Suprapubic skin (tissue), 4 donors: ENCODE data around the gene EGFL7. TPM values are rescaled to one million over a fixed set of nuclear protein-coding genes. Genes with fewer than 3 reads are reported as not detected.

Source experiments
- DNase-seq, 2 donors: peaks; one replicate each; pipeline ENCODE4 v3.0.0-alpha.2; 2019; ENCODE audit warnings: low spot score in 2 of 2
- H3K27ac ChIP-seq: fragments of 200-600 bp; sonication (generic); one replicate; pipeline ENCODE4 v1.5.1; 2019
- H3K27me3 ChIP-seq: fragments of 200-600 bp; sonication (generic); one replicate; pipeline ENCODE4 v1.5.1; 2019
- H3K36me3 ChIP-seq: fragments of 200-600 bp; sonication (generic); one replicate; pipeline ENCODE4 v1.5.1; 2019
- H3K4me1 ChIP-seq: fragments of 200-600 bp; sonication (generic); one replicate; pipeline ENCODE4 v1.5.1; 2019
- H3K4me3 ChIP-seq: fragments of 200-600 bp; sonication (generic); one replicate; pipeline ENCODE4 v1.5.1; 2019; ENCODE audit warnings: mild to moderate bottlenecking
- H3K9me3 ChIP-seq: fragments of 200-600 bp; sonication (generic); one replicate; pipeline ENCODE4 v1.5.1; 2019
- CTCF ChIP-seq, 2 donors: fragments of 200-600 bp in 1 of 2; fragments of 450-650 bp in 1 of 2; sonication (generic) in 1 of 2; IDR thresholded peaks; one replicate each; pipeline ENCODE4 v1.5.1; 2016 to 2019; ENCODE audit warnings: antibody characterized with exemption in 2 of 2, mild to moderate bottlenecking in 1 of 2, moderate library complexity in 1 of 2
- EP300 ChIP-seq: sonication (generic); formaldehyde crosslinking; IDR thresholded peaks from one replicate; pipeline ENCODE4 v1.6.1; 2017; ENCODE audit warnings: antibody characterized with exemption
- POLR2A ChIP-seq, 2 donors: fragments of 450-650 bp; IDR thresholded peaks; one replicate each; pipeline ENCODE4 v1.6.1; 2017; ENCODE audit warnings: antibody characterized with exemption in 2 of 2, mild to moderate bottlenecking in 2 of 2, moderate library complexity in 2 of 2
- POLR2AphosphoS5 ChIP-seq, 3 donors: sonication (generic); formaldehyde crosslinking; IDR thresholded peaks; one replicate each; pipeline ENCODE4 v1.6.1; 2017; ENCODE audit warnings: antibody characterized with exemption in 3 of 3
- WGBS: methylation state at CpG from one replicate; pipeline ENCODE4 v1.1.5; 2018; 5-methylcytosine and 5-hydroxymethylcytosine counted together
- total RNA-seq, 4 donors: library from RNA; depleted of rRNA; stranded (reverse); fragments of >200 nt; gene quantifications; one replicate each; pipeline ENCODE4 v1.1.0, GENCODE V29; 2016

EGFL7 gene
- total RNA-seq, 4 donors from 2014 or later: 12.2 to 49.6 (median 28.6) TPM

- no CpG with 5 or more reads among the region's 11 CpGs for WGBS
- Histone ChIP-seq H3K4me3 (no peak overlapping the region), H3K27me3 (no peaks in the 10 kb centered on the region), H3K36me3 (peaks cover 44% of the 10 kb centered on the region), H3K27ac (no peak overlapping the region), H3K9me3 (no peaks in the 10 kb centered on the region), H3K4me1 (peaks cover 57% of the 10 kb centered on the region)
- no peak for TF ChIP-seq EP300
- no peak for TF ChIP-seq POLR2A (IDR thresholded peaks at IDR 0.05)
- no peak for TF ChIP-seq POLR2AphosphoS5 (IDR thresholded peaks at IDR 0.05)
- no peak for TF ChIP-seq CTCF (IDR thresholded peaks at IDR 0.05)
- no peak for DNase-seq
Observed at GRCh38 chr9:136720898-136721338, 58.2 kb downstream of the EGFL7 start.

GRCh38 chr9:136721339-136722092, 58.8 kb downstream of the EGFL7 start:
- H3K9me3 ChIP-seq: no peaks in the 10 kb centered on the region
- H3K4me3 ChIP-seq: no peak overlapping the region
- WGBS: 75% methylated on average over 15 of the region's 30 CpGs
- DNase-seq: no peak
- no peak for TF ChIP-seq POLR2AphosphoS5 (IDR thresholded peaks at IDR 0.05)
- TF ChIP-seq POLR2A (IDR thresholded peaks at IDR 0.05): no peak
- TF ChIP-seq CTCF (IDR thresholded peaks at IDR 0.05): no peak
- no peak for TF ChIP-seq EP300
- no peak overlapping the region for H3K27ac ChIP-seq
- peaks cover 48% of the 10 kb centered on the region for H3K36me3 ChIP-seq
- H3K27me3 ChIP-seq: no peaks in the 10 kb centered on the region
- peaks cover 63% of the 10 kb centered on the region for H3K4me1 ChIP-seq

Other genes starting within 250 kb of the EGFL7 start
- gene INPP5E, start 223.1 kb upstream of the EGFL7 start, total RNA-seq: 10 to 100 TPM in 3 of 4 donors, 1 to 10 TPM in 1; 9.8 to 20.3 (median 12.9) TPM
- gene SEC16A, start 179.9 kb upstream of the EGFL7 start, total RNA-seq: 10 to 100 TPM; 58.0 to 89.3 (median 75.0) TPM
- 100 to 1,000 TPM in 3 of 4 donors, 10 to 100 TPM in 1; 71.0 to 160 (median 114) TPM for gene NOTCH1, start 116.9 kb upstream of the EGFL7 start, total RNA-seq
- gene AGPAT2, start 24.5 kb downstream of the EGFL7 start, total RNA-seq: 10 to 100 TPM; 43.5 to 73.2 (median 63.5) TPM
- gene DIPK1B, start 49.7 kb downstream of the EGFL7 start, total RNA-seq: 10 to 100 TPM in 1 of 4 donors, 1 to 10 TPM in 3; 3.8 to 13.1 (median 6.3) TPM
- 1 to 10 TPM in 2 of 4 donors, under 1 TPM in 1, not detected in 1; 0.32 to 3.5 (median 2.8) TPM for gene LCN10, start 80.0 kb downstream of the EGFL7 start, total RNA-seq
- 1 to 10 TPM; 4.0 to 8.3 (median 5.9) TPM for gene LCN6, start 85.6 kb downstream of the EGFL7 start, total RNA-seq
- gene LCN8, start 95.3 kb downstream of the EGFL7 start, total RNA-seq: not detected
- gene LCN15, start 101.6 kb downstream of the EGFL7 start, total RNA-seq: under 1 TPM in 1 of 4 donors, not detected in 3; 0.21 TPM
- 100 to 1,000 TPM in 2 of 4 donors, 10 to 100 TPM in 2; 71.1 to 148 (median 115) TPM for gene TMEM141, start 128.4 kb downstream of the EGFL7 start, total RNA-seq
- gene CCDC183, start 133.4 kb downstream of the EGFL7 start, total RNA-seq: 10 to 100 TPM in 1 of 4 donors, 1 to 10 TPM in 3; 1.1 to 10.3 (median 2.3) TPM
- 10 to 100 TPM; 54.2 to 70.7 (median 61.0) TPM for gene RABL6, start 145.0 kb downstream of the EGFL7 start, total RNA-seq
- gene AJM1, start 179.6 kb downstream of the EGFL7 start, total RNA-seq: 1 to 10 TPM; 1.6 to 3.1 (median 2.2) TPM
- gene PHPT1, start 186.5 kb downstream of the EGFL7 start, total RNA-seq: 10 to 100 TPM; 41.9 to 64.2 (median 46.6) TPM
- 1 to 10 TPM; 1.3 to 3.9 (median 1.8) TPM for gene MAMDC4, start 189.4 kb downstream of the EGFL7 start, total RNA-seq
- 100 to 1,000 TPM; 236 to 328 (median 311) TPM for gene EDF1, start 203.4 kb downstream of the EGFL7 start, total RNA-seq
- gene TRAF2, start 223.6 kb downstream of the EGFL7 start, total RNA-seq: 10 to 100 TPM in 2 of 4 donors, 1 to 10 TPM in 2; 8.6 to 16.1 (median 10.5) TPM